GM12878 (cell line): ENCODE data around the gene DENND6A. TPM values are rescaled to one million over a fixed set of nuclear protein-coding genes. Genes with fewer than 3 reads are reported as not detected.

Experiments used
- ATAC-seq: fragments of 200-7000 bp; cut with Tn5 transposase; 3 replicates; pipeline ENCODE4 v1.9.1; 2020; ENCODE audit warnings: mild to moderate bottlenecking, moderate library complexity
- BruUV-seq: library from RNA; stranded (reverse); fragments of 400-500 nt; replicated peaks from 2 replicates; lab custom pipeline; 2021; lab: Mats Ljungman, UMichigan
- CTCF ChIA-PET: fragments of 300-600 bp; sonication (Branson Sonifier 250); formaldehyde crosslinking; extraction: SDS; loops from one replicate; lab custom pipeline; 2021; ENCODE audit warnings: inconsistent platforms; lab: Yijun Ruan, JAX
- POLR2A ChIA-PET: fragments of 350-600 bp; formaldehyde crosslinking; extraction: SDS; loops from one replicate; lab custom pipeline; 2021; ENCODE audit warnings: inconsistent platforms; lab: Charles Lee
- RAD21 ChIA-PET: fragments of 300-600 bp; sonication (Branson Sonifier 250); formaldehyde crosslinking; loops from one replicate; lab custom pipeline; 2023; ENCODE audit warnings: antibody characterized with exemption; ENCODE audit not compliant: unreplicated experiment; lab: Charles Lee
- SMC1A ChIA-PET: fragments of 300-600 bp; sonication (Branson Sonifier 250); formaldehyde crosslinking; loops from one replicate; lab custom pipeline; 2023; ENCODE audit not compliant: unreplicated experiment, uncharacterized antibody; lab: Charles Lee
- DNase-seq: peaks from one replicate; pipeline ENCODE4 v3.0.0-alpha.2; 2011; ENCODE audit warnings: low read depth, low spot score
- FAIRE-seq: peaks from 3 replicates; lab custom pipeline; 2011; peaks lifted over from hg19 to GRCh38; lab: Jason Lieb, UNC
- H2AFZ ChIP-seq: 2 replicates; pipeline ENCODE4 v1.6.0; 2011; ENCODE audit warnings: low read depth, low read length, control low read depth; ENCODE audit not compliant: control insufficient read depth
- H3K27ac ChIP-seq: 2 replicates; pipeline ENCODE4 v1.5.1; 2011; ENCODE audit warnings: control low read depth; ENCODE audit not compliant: control insufficient read depth, insufficient read depth
- H3K27me3 ChIP-seq, 2 experiments: replicated peaks in 1 of 2; 2 replicates each; pipeline versions ENCODE4 v1.6.0 to v1.6.1; 2011; ENCODE audit warnings: low read length in 1 of 2; ENCODE audit not compliant: control insufficient read depth in 2 of 2, insufficient read depth in 2 of 2
- H3K36me3 ChIP-seq, 2 experiments: 2 replicates each; pipeline ENCODE4 v1.5.1; 2011; ENCODE audit warnings: low read length in 1 of 2; ENCODE audit not compliant: control insufficient read depth in 2 of 2, insufficient read depth in 2 of 2
- H3K4me1 ChIP-seq: 2 replicates; pipeline ENCODE4 v1.6.1; 2011; ENCODE audit warnings: mild to moderate bottlenecking, low read length, moderate library complexity, mixed read lengths; ENCODE audit not compliant: control insufficient read depth, insufficient read depth
- H3K4me2 ChIP-seq: 2 replicates; pipeline ENCODE4 v1.6.0; 2011; ENCODE audit warnings: control low read depth; ENCODE audit not compliant: control insufficient read depth, insufficient read depth
- H3K4me3 ChIP-seq: fragments of 200-600 bp; sonication (generic); 2 replicates; pipeline ENCODE4 v1.5.1; 2016
- H3K79me2 ChIP-seq: 2 replicates; pipeline ENCODE4 v1.6.0; 2011; ENCODE audit warnings: low read length; ENCODE audit not compliant: control insufficient read depth, insufficient read depth
- H3K9ac ChIP-seq: 2 replicates; pipeline ENCODE4 v1.8.0; 2011; ENCODE audit warnings: low read length, control low read depth, mixed read lengths; ENCODE audit not compliant: control insufficient read depth, insufficient read depth
- H3K9me3 ChIP-seq: replicated peaks from 3 replicates; pipeline ENCODE4 v1.5.1; 2011; ENCODE audit warnings: mild to moderate bottlenecking, low read length; ENCODE audit not compliant: control insufficient read depth, insufficient read depth
- H4K20me1 ChIP-seq: 2 replicates; pipeline ENCODE4 v1.6.0; 2011; ENCODE audit not compliant: control insufficient read depth, insufficient read depth
- ASH2L ChIP-seq: fragments of 300-600, 200-600 bp; sonication (generic); IDR thresholded peaks from 2 replicates; pipeline ENCODE4 v1.6.1; 2017; ENCODE audit warnings: low read depth, mild to moderate bottlenecking, borderline replicate concordance
- CBX3 ChIP-seq: fragments of 200-600 bp; sonication (generic); IDR thresholded peaks from 2 replicates; pipeline ENCODE4 v1.6.1; 2016; ENCODE audit warnings: low read depth, borderline replicate concordance
- DPF2 ChIP-seq: fragments of 450-650 bp; IDR thresholded peaks from 2 replicates; pipeline ENCODE4 v1.6.1; 2017; ENCODE audit warnings: mild to moderate bottlenecking
- EED ChIP-seq: sonication (generic); IDR thresholded peaks from 2 replicates; pipeline ENCODE4 v1.6.1; 2016; ENCODE audit warnings: antibody characterized with exemption, low read depth
- EGR1 ChIP-seq, 2 experiments: IDR thresholded peaks; 1 replicate in 1 of 2; 2 replicates in 1 of 2; pipeline ENCODE4 v1.6.1; 2011 to 2012; ENCODE audit warnings: low read depth in 2 of 2, low read length in 2 of 2, borderline replicate concordance in 1 of 2, mild to moderate bottlenecking in 1 of 2, moderate library complexity in 1 of 2
- IRF5 ChIP-seq: fragments of 450-650 bp; IDR thresholded peaks from 2 replicates; pipeline ENCODE4 v1.6.1; 2017; ENCODE audit warnings: borderline replicate concordance
- JUNB ChIP-seq: IDR thresholded peaks from 2 replicates; pipeline ENCODE4 v1.6.1; 2016; ENCODE audit warnings: antibody characterized with exemption, mild to moderate bottlenecking
- MYB ChIP-seq: fragments of 150-350 bp; IDR thresholded peaks from 2 replicates; pipeline ENCODE4 v1.6.1; 2014; ENCODE audit warnings: mild to moderate bottlenecking, low read depth, low read length, borderline replicate concordance
- NBN ChIP-seq: fragments of 450-650 bp; IDR thresholded peaks from 2 replicates; pipeline ENCODE4 v1.6.1; 2016
- NFYA ChIP-seq: IDR thresholded peaks from 2 replicates; pipeline ENCODE4 v1.6.1; 2011; ENCODE audit warnings: low read depth, mild to moderate bottlenecking, low read length, improper control_type of control experiment, borderline replicate concordance
- PAX8 ChIP-seq: fragments of 450-650 bp; IDR thresholded peaks from 2 replicates; pipeline ENCODE4 v1.6.1; 2017; ENCODE audit warnings: mild to moderate bottlenecking, moderate library complexity
- POU2F2 ChIP-seq: IDR thresholded peaks from 3 replicates; pipeline ENCODE4 v1.6.1; 2011; ENCODE audit warnings: low read depth, mild to moderate bottlenecking, low read length, borderline replicate concordance
- SMARCA5 ChIP-seq: fragments of 450-650 bp; IDR thresholded peaks from 2 replicates; pipeline ENCODE4 v1.6.1; 2017; ENCODE audit warnings: mild to moderate bottlenecking
- SUZ12 ChIP-seq: fragments of 200-600 bp; sonication (generic); IDR thresholded peaks from one replicate; pipeline ENCODE4 v1.6.1; 2018; ENCODE audit warnings: antibody characterized with exemption, mild to moderate bottlenecking; ENCODE audit not compliant: unreplicated experiment
- USF2 ChIP-seq: IDR thresholded peaks from 2 replicates; pipeline ENCODE4 v1.6.1; 2011; ENCODE audit warnings: low read depth, low read length, improper control_type of control experiment, borderline replicate concordance
- YY1 ChIP-seq: IDR thresholded peaks from 2 replicates; pipeline ENCODE4 v1.6.1; 2011; ENCODE audit warnings: low read depth, mild to moderate bottlenecking, low read length
- ZNF592 ChIP-seq: fragments of 450-650 bp; IDR thresholded peaks from 2 replicates; pipeline ENCODE4 v1.6.1; 2017; ENCODE audit warnings: mild to moderate bottlenecking, moderate library complexity
- WGBS: methylation state at CpG from one replicate; pipeline ENCODE4 v1.1.6; 2016; ENCODE audit warnings: low lambda C conversion rate; ENCODE audit not compliant: insufficient replicate concordance, insufficient coverage; ENCODE audit errors: missing lambda C conversion rate; 5-methylcytosine and 5-hydroxymethylcytosine counted together
- in situ Hi-C: fragments of 300-500 bp; cut with MboI; formaldehyde crosslinking; loops from 9 replicates; pipeline ENCODE4 v1.14.3; 2018; ENCODE audit warnings: mixed read lengths
- intact Hi-C: fragments of 100-400 bp; cut with micrococcal nuclease; formaldehyde crosslinking; loops from one replicate; pipeline ENCODE4 v1.14.2; 2022; ENCODE audit not compliant: unreplicated experiment
- polyA plus RNA-seq, 11 experiments: library from polyadenylated mRNA; depleted of rRNA in 4 of 11; unstranded in 6 of 11; stranded (reverse) in 5 of 11; fragments of >200 nt; fragmentation: Nextera tagmentation in 4 of 11; fragmentation: Illumina TruSeq in 1 of 11; extraction: Ambion mirVana in 4 of 11; extraction: Trizol in 1 of 11; gene quantifications; 1 replicate in 1 of 11; 2 replicates in 10 of 11; pipeline versions ENCODE4 v1.2.1 to v1.2.3, GENCODE V29; 2011 to 2016; ENCODE audit warnings: inconsistent platforms in 2 of 11, missing spikeins in 2 of 11, low read depth in 1 of 11
- total RNA-seq, 4 experiments: library from RNA; depleted of rRNA in 3 of 4; stranded (reverse); fragments of >200 nt in 3 of 4; fragmentation: Illumina TruSeq in 1 of 4; extraction: Trizol in 1 of 4; gene quantifications; 2 replicates each; pipeline versions ENCODE4 v1.2.1 to v1.2.3, GENCODE V29; 2013 to 2021

The DENND6A gene
- total and polyA plus RNA-seq, 10 of the 15 experiments (the other 5 are each of a cell fraction or from before 2014, with no cell fraction given), result 1.8 to 15.3 (median 10.3) TPM

- TF ChIP-seq POU2F2, result no peak
- no peak for TF ChIP-seq YY1
- TF ChIP-seq NFYA, result no peak
- no peak for TF ChIP-seq ASH2L
- TF ChIP-seq ZNF592, result no peak
- no peak for TF ChIP-seq SMARCA5
- no peak for TF ChIP-seq USF2
- TF ChIP-seq CBX3, result no peak
Observed at GRCh38 chr3:57726397-57726796, 33.5 kb upstream of the DENND6A start (continued).

- no peaks in the 10 kb centered on the region for H3K27me3 ChIP-seq
- intact Hi-C loops, result no loop called here
- CTCF ChIA-PET, result no interaction called here
- H3K79me2 ChIP-seq, result no peaks in the 10 kb centered on the region
- RAD21 ChIA-PET, result no interaction called here
- POLR2A ChIA-PET, result no interaction called here
- no TSS peak for BruUV-seq
- DNase-seq, result no peak
- no peak overlapping the region for H3K27ac ChIP-seq
- H3K4me3 ChIP-seq, result no peak overlapping the region
- no peak for FAIRE-seq
- no peak overlapping the region for H3K9ac ChIP-seq
- H3K4me1 ChIP-seq, result no peaks in the 10 kb centered on the region
- H3K36me3 ChIP-seq, result no peaks in the 10 kb centered on the region
- H2AFZ ChIP-seq, result no peak overlapping the region
- H3K9me3 ChIP-seq, result no peaks in the 10 kb centered on the region
- SMC1A ChIA-PET, result no interaction called here
- in situ Hi-C loops, result no loop called here
- 5% methylated on average over 1 of the region's 1 CpG for WGBS
- no peak for TF ChIP-seq MYB
- no peak for TF ChIP-seq EGR1 (IDR thresholded peaks at IDR 0.05; ENCODE audit: borderline replicate concordance in 1 of 2, low read depth in 2 of 2, low read length in 2 of 2)
- no peak for TF ChIP-seq IRF5
- TF ChIP-seq EED, result no peak
- no peak for TF ChIP-seq PAX8
- TF ChIP-seq SUZ12, result no peak
- TF ChIP-seq NBN, result no peak
- TF ChIP-seq DPF2, result no peak
- no peak for TF ChIP-seq JUNB
- TF ChIP-seq, all 136 proteins: peak for 0
- Histone ChIP-seq H3K4me2 (no peak overlapping the region), H4K20me1 (no peaks in the 10 kb centered on the region)
- ATAC-seq, result no peak
Observed at GRCh38 chr3:57718118-57718517, 25.2 kb upstream of the DENND6A start.
